Measurements from ENCODE around the gene TCF12.

The TCF12 gene

DNA sequence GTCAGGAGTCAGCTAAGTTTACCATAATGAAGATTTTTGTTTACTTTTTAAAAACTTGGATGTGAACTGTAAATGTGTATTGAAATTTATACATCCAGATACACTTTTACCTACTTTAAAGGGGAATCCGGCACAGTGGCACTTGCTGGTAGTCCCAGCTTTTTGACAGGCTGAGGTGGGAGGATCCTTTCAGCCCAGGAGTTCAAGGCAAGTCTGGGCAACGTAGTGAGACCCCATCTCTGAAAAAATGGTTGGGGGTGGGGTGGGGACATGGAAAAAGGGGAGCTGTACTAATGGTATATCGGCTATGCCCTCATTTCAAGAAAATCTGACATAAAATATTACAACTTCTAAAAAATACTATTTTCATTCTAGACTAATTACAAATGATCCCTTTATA, 362.0 kb downstream of the TCF12 start:
- no peak for DNase-seq

- DNase-seq: no peak
Observed at GRCh38 chr15:57281321-57281720, 362.9 kb downstream of the TCF12 start.

GRCh38 chr15:57282686-57283085, 364.2 kb downstream of the TCF12 start:
- no peak for DNase-seq

GRCh38 chr15:57283774-57284503, 365.5 kb downstream of the TCF12 start:
- no peak for DNase-seq

DNA sequence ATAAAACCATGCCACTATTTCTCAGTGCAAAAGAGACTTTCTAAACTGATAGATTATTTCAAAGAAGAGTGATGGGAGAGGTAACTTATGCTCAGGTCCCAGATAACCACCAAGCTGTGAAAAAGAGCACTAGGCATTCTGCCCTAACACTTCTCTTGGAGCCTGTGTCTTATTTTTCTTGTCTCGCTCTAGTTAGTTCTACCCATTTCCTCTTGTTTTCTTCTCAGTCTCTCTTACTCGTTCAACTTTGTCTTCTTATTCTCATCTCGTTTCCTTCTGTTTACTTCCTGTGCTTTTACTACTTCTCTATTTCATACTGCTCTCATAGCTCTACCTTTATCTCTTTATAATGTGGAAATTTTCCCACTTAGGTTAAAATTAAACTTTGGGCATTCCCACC, 366.1 kb downstream of the TCF12 start:
- no peak for DNase-seq

- DNase-seq: no peak
Observed at GRCh38 chr15:57285386-57285785, 366.9 kb downstream of the TCF12 start.

DNA sequence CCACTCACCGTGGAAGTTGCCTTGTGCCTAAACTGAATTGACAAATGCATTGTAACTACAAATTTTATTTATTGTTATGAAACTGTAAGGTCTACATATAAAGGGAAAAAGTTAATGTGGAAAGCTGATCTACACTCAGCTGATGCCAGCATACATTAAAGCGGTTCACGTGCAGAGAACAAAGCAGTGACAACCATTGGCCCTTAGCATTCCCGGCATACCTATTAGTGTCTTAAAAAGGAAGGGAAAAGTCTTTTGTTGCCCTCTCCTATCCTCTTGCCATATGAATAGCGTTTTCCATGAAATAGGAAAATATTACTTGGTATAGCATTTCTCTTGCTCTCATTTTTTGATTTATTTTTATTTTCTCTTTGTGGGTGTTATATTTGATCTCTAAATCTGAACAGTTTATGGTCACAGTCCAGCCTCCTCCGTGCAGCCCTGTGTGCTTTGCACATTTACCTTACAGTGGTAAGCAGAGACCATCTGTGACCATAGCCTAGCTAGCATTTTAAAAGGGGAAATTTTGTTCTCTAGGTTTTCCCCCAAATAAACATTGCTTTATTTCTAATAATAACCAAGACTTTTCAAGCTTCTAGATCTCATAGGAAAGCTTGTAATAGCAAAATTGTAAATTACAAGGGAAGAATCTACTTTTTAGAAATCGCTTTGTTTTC, 368.1 kb downstream of the TCF12 start:
- DNase-seq: no peak

DNA sequence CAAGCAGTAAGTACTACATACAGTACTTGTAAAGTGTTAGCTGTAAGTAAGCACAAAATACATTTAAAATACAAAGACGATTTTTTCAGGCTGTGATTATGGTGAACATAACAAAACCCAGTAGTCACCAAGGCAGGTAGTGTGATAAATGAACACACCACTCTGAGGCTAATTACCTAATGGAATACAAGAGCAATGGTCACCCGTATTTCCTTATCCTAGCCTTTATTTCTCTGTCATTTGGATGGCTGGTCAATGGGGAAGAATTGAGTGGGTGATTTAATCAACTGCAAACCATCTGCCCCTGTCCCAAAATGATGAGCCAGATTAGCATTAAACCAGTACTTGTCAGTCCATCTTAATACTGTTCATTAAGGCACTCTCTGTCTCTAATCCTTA, 368.7 kb downstream of the TCF12 start:
- no peak for DNase-seq

DNA sequence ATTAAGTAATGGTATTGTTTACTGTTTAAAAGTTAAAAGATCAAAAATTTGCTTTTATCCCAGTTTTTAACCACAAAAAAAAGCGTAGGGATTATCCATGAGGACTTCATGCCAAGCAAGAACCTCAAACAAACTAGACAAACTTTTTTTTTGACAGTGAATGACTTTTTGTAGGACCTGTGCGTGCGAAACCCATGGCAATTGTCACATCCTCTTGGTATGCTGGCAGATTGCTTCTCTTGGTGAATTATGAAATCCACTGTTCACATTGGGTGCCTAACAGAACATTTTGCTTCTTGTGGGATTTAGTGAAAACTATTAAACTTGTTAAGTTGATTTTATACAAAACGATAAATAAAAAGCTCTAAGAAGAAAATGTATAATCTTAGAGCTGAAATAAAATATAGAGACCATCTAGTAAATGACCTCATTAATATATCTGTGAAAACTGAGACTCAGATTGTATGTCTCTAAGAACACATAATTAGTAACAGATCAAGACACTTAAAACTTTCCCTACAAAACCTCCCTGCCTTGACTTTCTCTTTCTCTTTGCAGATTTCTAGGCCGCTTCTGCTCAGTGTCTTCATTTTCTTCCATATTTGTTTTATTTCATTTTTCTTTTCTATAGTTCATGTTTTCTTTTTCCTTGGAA, 370.6 kb downstream of the TCF12 start:
- no peak for DNase-seq

GRCh38 chr15:57290187-57290586, 371.7 kb downstream of the TCF12 start:
- DNase-seq: no peak

GRCh38 chr15:57290826-57291225, 372.4 kb downstream of the TCF12 start:
- DNase-seq: no peak

DNA sequence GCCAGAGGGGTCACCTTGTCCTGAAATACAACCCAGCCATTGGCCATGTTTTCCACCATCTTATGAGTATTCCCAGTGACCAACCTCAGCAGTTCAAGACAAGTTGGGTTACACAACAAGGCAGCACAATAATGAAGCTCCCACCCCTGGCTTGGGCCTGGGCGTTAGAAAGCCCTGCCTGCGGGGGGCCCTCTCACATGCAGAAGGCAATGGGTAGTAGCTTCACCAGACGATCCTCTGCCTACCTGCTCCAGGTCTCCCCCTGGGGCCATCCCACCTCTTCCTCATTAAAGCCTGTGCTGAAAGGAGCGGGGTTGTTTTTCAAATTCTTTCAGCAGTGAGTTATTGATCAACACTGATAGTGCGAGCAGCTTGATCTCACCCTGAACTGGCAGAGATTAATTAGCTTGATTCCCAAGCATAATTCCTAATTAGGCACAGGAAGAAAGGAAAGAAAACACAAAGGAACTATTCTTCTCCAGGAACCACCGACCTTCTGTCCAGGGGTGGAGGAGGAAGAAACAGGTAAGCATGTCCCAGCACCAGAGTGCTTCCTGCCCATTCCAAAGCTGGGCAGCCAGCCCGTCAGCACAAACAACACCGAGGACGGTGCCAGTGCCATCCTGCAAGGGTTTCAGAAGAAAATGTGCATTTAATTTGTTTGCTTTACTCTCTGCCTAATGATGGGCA, 378.2 kb downstream of the TCF12 start:
- no peak for DNase-seq

GRCh38 chr15:57297163-57297593, 378.7 kb downstream of the TCF12 start:
- DNase-seq: no peak

GRCh38 chr15:57297630-57298029, 379.2 kb downstream of the TCF12 start:
- DNase-seq: no peak

DNA sequence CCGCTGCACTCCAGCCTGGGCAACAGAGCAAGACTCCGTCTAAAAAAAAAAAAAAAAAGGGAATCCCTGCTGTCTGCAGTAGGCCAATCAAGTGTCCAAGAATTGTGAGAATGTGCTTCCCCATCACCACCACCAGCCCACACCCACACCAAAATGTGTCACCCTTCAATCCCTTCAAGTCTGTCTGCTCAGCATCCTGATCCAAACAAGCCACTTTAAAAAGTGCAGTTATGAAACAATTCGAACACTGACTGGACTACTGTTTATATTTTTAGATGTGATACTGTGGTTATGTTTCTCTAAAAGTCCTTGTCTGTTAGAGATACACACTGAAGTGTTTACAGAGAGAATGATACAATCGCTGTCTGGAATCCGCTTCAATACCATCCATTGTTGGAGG, 379.8 kb downstream of the TCF12 start:
- no peak for DNase-seq

DNA sequence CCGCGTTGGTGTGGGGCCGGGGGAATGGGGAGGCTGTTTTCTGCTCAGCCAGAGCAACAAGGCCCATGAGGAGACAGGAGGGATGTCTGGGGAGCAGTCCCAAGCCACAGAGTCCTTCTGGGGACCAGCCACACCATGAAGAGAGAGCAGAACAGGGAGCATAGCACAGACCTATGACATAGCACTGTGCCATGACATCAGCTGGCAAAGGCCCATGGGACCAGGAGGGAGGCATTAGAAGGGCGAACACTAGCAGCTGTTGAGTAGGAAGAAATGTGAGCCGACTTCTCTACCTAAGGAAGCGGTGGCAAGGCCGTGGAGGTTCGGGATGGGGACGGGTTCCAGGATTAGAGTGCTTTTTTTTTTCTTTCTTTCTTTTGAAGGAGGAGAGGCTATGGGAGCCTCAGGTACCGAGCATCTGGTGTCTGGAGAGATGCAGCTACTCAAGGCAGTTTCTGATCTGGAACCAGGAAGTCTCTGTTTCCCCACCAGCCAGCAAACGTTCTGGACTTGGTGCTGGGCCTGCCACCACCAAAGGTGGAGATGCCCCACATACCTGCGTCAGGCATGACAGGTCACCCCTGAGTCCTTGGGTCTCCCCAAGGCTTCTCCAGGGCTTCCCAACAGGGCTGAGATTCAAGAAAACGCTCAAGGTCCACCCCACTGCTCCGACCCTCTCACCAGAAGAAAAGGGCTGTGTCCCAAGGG, 380.6 kb downstream of the TCF12 start:
- DNase-seq: no peak

DNA sequence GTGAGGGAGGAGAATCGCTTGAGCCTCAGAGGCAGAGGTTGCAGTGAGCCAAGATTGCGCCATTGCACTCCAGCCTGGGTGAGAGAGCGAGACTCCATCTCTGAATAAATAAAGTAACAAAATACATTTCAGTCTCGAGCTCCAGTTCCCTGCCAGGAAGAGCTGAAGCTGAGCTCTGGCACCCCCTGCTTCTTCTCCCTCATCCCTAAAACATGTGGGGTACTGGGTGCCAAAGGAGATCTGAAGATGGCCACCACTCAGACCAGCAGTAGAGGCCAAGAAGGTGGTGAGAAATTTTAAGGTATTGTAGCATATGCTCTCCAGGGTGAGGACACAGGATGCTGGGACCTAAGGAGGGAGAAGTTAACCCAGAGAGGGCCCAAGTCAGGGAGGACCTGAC, 382.9 kb downstream of the TCF12 start:
- DNase-seq: no peak

DNA sequence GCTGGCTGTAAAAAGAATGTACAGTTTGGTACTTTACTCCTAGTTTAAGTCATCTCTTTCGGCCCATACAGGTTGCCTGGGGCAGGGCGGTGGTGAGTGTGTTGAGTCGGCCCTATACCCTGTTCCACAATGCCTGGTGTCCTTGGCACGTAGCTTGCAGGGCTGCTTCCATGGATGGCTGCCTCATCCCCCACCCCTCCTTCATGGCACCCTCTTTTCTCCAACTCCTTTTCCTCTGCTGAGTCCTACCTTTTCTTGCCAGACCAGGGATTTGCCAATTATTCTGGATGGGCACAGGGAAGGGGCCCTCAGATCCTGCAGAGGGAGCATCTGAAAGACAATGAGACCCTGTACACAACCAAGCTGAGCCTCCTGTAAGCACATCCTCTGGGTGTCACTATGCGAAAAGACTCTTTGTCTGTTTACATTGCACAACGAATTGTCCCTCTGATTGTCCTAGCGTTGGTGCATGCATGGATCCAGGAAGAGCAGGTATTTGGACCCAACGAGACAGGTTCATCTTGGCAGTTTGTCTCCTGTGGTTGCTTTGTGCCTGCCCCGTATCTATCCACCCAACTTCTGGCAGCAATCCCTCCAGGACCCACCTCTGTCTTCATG, 384.3 kb downstream of the TCF12 start:
- no peak for DNase-seq

GRCh38 chr15:57305009-57305408, 386.6 kb downstream of the TCF12 start:
- no peak for DNase-seq

DNA sequence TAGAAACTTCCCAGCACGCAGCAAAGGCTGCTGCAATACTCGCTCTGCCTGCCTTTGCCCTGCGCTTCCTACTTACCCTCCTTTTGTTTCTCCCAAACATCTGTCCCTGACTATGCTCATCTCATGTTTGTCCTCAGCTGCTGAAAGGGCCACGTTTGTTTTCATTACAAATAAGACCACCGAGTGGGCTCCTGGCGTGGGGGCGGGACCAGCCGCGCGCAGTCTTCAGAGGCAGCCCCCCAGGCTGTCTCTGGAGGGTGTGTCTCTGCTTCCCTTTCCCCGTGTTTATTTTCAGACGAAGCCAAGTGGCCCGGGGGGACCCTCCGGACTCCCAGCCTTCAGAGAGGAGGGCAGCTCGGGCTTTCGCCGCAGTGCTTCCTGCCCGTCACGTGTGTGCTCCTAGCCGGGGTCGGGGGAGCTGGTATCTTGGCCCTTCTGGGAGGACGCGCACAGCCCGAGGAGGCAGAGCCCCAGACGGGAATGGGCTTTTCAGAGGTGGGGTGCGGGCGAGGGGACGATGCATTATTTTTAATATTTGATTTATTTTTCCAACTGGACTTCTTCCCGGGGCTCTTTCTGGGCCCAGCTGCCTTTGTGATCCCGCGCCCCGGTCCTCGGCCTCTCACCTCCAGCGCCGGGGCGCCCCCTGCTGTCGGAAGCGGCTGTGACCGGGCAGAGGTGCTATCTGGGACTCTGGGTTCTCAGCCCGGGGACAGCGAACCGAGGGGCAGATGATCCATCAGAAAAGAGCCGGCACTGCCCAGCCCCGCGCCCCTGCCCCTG, 387.9 kb downstream of the TCF12 start:
- peak; percentile 56 for DNase-seq

DNA sequence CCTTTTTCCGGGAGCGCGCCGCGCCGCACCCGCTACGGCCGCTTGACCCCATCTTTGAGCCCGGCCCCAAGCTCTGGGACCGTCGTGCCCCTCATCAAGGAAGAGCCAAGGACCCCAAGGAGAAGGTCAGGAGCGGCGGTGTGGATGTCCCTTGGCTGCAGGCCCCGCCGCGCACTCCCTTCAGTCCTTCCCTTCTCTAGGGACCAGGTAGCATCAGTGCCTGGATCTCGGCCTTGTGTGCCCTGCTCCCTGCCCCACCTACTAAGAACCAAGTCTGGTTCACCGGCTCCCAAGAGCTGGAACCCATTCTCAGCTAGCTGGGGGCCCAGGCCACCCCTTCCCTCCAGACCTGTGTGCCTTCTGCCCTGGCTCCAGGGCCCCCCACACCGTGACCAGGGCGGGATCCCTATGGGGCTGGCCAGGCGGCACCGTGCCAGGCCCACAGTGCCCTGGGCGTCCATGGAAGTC, 388.5 kb downstream of the TCF12 start:
- DNase-seq: no peak

Measured in CD4-positive, alpha-beta T cell treated with Interleukin-4 for 4 hours (primary cell).